ENCODE measurements around the gene CCDC85A. TPM values are rescaled to one million over a fixed set of nuclear protein-coding genes. Genes with fewer than 3 reads are reported as not detected.

Gene CCDC85A
- polyA plus RNA-seq, 1 of the 3 experiments (the other 2 are of a cell fraction), result 48.7 TPM

- Histone ChIP-seq H3K4me2 (peak overlapping the region; percentile 27; the same call in 1 of the 2 replicates), H3K4me1 (ENCODE audit: control insufficient read depth in 1 of 2, insufficient read depth in 2 of 2, low read depth in 1 of 2, low read length in 1 of 2) (peaks cover 6 to 13% of the 10 kb centered on the region in 2 experiments; a peak in 3 of 4 replicates), H3K27me3 (ENCODE audit: insufficient read depth) (no peaks in the 10 kb centered on the region), H3F3A (replicated peaks; ENCODE audit: insufficient read depth) (peaks cover 31% of the 10 kb centered on the region), H3K9me2 (no peaks in the 10 kb centered on the region), H3K36me3 (replicated peaks in 1 of 2; ENCODE audit: control insufficient read depth in 1 of 2, insufficient read depth in 2 of 2, low read length in 1 of 2) (peaks cover 0 to 49% of the 10 kb centered on the region in 2 experiments), H3K9ac (no peak overlapping the region), H3K27ac (ENCODE audit: low read depth in 2 of 2, low read length in 1 of 2) (peak overlapping the region in 1 of 2 experiments; percentile 12; a peak in 1 of 4 replicates), H2AFZ (ENCODE audit: low read depth) (no peak overlapping the region), H3K4me3 (ENCODE audit: low read depth in 2 of 2, low read length in 1 of 2) (no peak overlapping the region), H3K9me3 (no peaks in the 10 kb centered on the region), H4K20me1 (ENCODE audit: insufficient read depth) (peaks cover 100% of the 10 kb centered on the region), H3K79me2 (ENCODE audit: insufficient read depth) (peaks cover 100% of the 10 kb centered on the region)
- ChIA-PET CTCF (no interaction called here), POLR2A (no interaction called here)
- no peak for DNase-seq
- TF ChIP-seq NRF1 (IDR thresholded peaks at IDR 0.05; ENCODE audit: low read depth, low read length) (no peak), TEAD4 (IDR thresholded peaks at IDR 0.05; ENCODE audit: borderline replicate concordance, insufficient read depth) (no peak), RAD21 (IDR thresholded peaks at IDR 0.05; ENCODE audit: low read length) (no peak), GATA2 (CRISPR knock-in tag; IDR thresholded peaks at IDR 0.05) (no peak), TAF1 (IDR thresholded peaks at IDR 0.05; ENCODE audit: borderline replicate concordance, low read depth, low read length) (no peak), EP300 (IDR thresholded peaks at IDR 0.05; ENCODE audit: borderline replicate concordance in 1 of 2, low read depth in 1 of 2, low read length in 1 of 2) (no peak), ZBTB33 (IDR thresholded peaks at IDR 0.05; ENCODE audit: borderline replicate concordance, low read depth) (no peak), JUND (IDR thresholded peaks at IDR 0.05) (no peak), TCF12 (IDR thresholded peaks at IDR 0.05) (no peak), MXI1 (IDR thresholded peaks at IDR 0.05; ENCODE audit: low read depth, low read length) (no peak), CHD2 (IDR thresholded peaks at IDR 0.05; ENCODE audit: low read length, partially characterized antibody) (no peak), RFX5 (IDR thresholded peaks at IDR 0.05; ENCODE audit: low read length) (no peak), SIN3A (IDR thresholded peaks at IDR 0.05; ENCODE audit: borderline replicate concordance, low read depth, low read length) (no peak), RCOR1 (IDR thresholded peaks at IDR 0.05; ENCODE audit: low read length) (no peak)
- TF ChIP-seq, protein P1, sequence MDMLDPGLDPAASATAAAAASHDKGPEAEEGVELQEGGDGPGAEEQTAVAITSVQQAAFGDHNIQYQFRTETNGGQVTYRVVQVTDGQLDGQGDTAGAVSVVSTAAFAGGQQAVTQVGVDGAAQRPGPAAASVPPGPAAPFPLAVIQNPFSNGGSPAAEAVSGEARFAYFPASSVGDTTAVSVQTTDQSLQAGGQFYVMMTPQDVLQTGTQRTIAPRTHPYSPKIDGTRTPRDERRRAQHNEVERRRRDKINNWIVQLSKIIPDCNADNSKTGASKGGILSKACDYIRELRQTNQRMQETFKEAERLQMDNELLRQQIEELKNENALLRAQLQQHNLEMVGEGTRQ (IDR thresholded peaks at IDR 0.05; ENCODE audit: borderline replicate concordance, low read depth, low read length), result no peak
- TF ChIP-seq, protein P2, sequence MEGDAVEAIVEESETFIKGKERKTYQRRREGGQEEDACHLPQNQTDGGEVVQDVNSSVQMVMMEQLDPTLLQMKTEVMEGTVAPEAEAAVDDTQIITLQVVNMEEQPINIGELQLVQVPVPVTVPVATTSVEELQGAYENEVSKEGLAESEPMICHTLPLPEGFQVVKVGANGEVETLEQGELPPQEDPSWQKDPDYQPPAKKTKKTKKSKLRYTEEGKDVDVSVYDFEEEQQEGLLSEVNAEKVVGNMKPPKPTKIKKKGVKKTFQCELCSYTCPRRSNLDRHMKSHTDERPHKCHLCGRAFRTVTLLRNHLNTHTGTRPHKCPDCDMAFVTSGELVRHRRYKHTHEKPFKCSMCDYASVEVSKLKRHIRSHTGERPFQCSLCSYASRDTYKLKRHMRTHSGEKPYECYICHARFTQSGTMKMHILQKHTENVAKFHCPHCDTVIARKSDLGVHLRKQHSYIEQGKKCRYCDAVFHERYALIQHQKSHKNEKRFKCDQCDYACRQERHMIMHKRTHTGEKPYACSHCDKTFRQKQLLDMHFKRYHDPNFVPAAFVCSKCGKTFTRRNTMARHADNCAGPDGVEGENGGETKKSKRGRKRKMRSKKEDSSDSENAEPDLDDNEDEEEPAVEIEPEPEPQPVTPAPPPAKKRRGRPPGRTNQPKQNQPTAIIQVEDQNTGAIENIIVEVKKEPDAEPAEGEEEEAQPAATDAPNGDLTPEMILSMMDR (IDR thresholded peaks at IDR 0.05), result no peak
- WGBS (ENCODE audit: low lambda C conversion rate), result no CpG with 5 or more reads among the region's 1 CpG
These were observed 60.7 kb downstream of the CCDC85A start for GRCh38 chr2:56244506-56244905.

Measured in SK-N-SH (cell line).